ENCODE measurements around the gene PNPLA2. TPM values are rescaled to one million over a fixed set of nuclear protein-coding genes. Genes with fewer than 3 reads are reported as not detected.
A peak's percentile ranks its signal among the peaks of the same experiment; 100 is the strongest.

The PNPLA2 gene
- total and polyA plus RNA-seq, 2 of the 8 experiments (the other 6 are each of a cell fraction or from before 2014, with no cell fraction given): 30.9 to 62.1 TPM

DNA sequence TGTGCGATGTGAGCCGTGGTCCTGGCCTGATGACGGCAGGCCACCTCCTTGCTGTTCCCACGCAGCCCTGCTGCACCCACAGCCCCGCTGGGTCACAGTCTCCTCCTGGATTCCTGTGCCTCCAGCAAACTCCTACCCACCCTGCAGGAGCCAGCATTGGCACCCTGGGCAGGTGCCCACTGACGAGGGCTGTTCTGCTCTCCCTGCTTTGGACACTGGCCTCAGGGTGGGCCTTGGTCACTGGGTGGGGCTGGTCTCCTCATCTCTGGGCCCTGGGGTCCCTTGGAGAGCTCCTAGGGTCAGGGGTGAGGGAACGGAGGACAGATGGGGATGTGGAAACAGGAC lies 36.6 kb downstream of the PNPLA2 start:
- Histone ChIP-seq H3K4me3 (ENCODE audit: extremely low read depth in 1 of 4, insufficient read depth in 2 of 4, low read depth in 3 of 4, low read length in 4 of 4) (no peak overlapping the region), H2AK5ac (ENCODE audit: low read depth, low read length) (no peak overlapping the region), H3K14ac (ENCODE audit: insufficient read length) (no peak overlapping the region), H2BK15ac (ENCODE audit: low read length) (no peak overlapping the region), H2BK12ac (ENCODE audit: low read depth, low read length) (no peak overlapping the region), H3K36me3 (ENCODE audit: control insufficient read depth in 2 of 4, insufficient read depth in 4 of 4, low read length in 3 of 4) (no peaks in the 10 kb centered on the region), H4K91ac (replicated peaks; ENCODE audit: insufficient read length, low read length) (no peak overlapping the region), H2BK5ac (ENCODE audit: low read depth, low read length) (no peak overlapping the region), H4K20me1 (replicated peaks in 1 of 2; ENCODE audit: control insufficient read depth in 1 of 2, insufficient read depth in 2 of 2, low read length in 2 of 2) (peaks cover 24 to 60% of the 10 kb centered on the region in 2 experiments), H2BK120ac (replicated peaks; ENCODE audit: low read depth, low read length) (no peak overlapping the region), H2BK20ac (ENCODE audit: low read length) (no peak overlapping the region), H3K27me3 (replicated peaks in 1 of 4; ENCODE audit: control insufficient read depth in 3 of 4, extremely low read depth in 1 of 4, insufficient read depth in 3 of 4, low read length in 3 of 4) (peaks cover 0 to 2% (median under 1%) of the 10 kb centered on the region in 4 experiments; a peak in 3 of 7 replicates), H3K4me1 (replicated peaks in 1 of 4; ENCODE audit: control insufficient read depth in 3 of 4, insufficient read depth in 4 of 4, low read length in 3 of 4) (peaks cover 0 to 25% (median 19%) of the 10 kb centered on the region in 4 experiments; a peak in 6 of 7 replicates), H3K18ac (ENCODE audit: extremely low read depth, low read length) (no peak overlapping the region), H2AFZ (ENCODE audit: low read length) (no peak overlapping the region), H4K5ac (ENCODE audit: insufficient read length, low read depth, low read length) (no peak overlapping the region), H3K23ac (ENCODE audit: insufficient read length) (no peak overlapping the region), H3K23me2 (ENCODE audit: low read depth, low read length) (peaks cover 10% of the 10 kb centered on the region; the same call in 1 of the 2 replicates), H3K9ac (replicated peaks in 1 of 4; ENCODE audit: extremely low read depth in 1 of 4, low read depth in 3 of 4, low read length in 3 of 4) (no peak overlapping the region), H3K27ac (ENCODE audit: low read depth, low read length) (no peak overlapping the region), H3K4me2 (ENCODE audit: insufficient read depth in 1 of 2, low read depth in 2 of 2, low read length in 2 of 2) (no peak overlapping the region), H3K9me3 (ENCODE audit: insufficient read depth in 2 of 2, low read depth in 1 of 2, low read length in 1 of 2) (no peaks in the 10 kb centered on the region), H3K79me2 (ENCODE audit: control insufficient read depth in 1 of 2, insufficient read depth in 2 of 2, low read length in 2 of 2) (no peaks in the 10 kb centered on the region; a peak in 1 of 4 replicates), H3K4ac (replicated peaks; ENCODE audit: insufficient read length, low read depth, low read length) (no peak overlapping the region), H3K79me1 (ENCODE audit: low read depth, low read length) (peaks cover 5% of the 10 kb centered on the region), H4K8ac (ENCODE audit: extremely low read depth, insufficient read depth, low read length) (0 out of 2 replicates have a peak overlapping the region, but pooled peaks have one; percentile 68), H3K56ac (replicated peaks; ENCODE audit: insufficient read length, low read depth, low read length) (no peak overlapping the region)
- WGBS, 2 experiments (ENCODE audit: extremely low coverage in 1 of 2, insufficient coverage in 1 of 2, insufficient read length in 1 of 2, insufficient replicate concordance in 2 of 2, low coverage in 1 of 2, low lambda C conversion rate in 2 of 2, missing lambda C conversion rate in 1 of 2): 88% methylated on average over 5 of the region's 7 CpGs; no CpG with 5 or more reads in 1 of the 2 experiments
- POLR2A ChIA-PET (ENCODE audit: partially characterized antibody): interaction anchor here (1.5 to 13.8 kb wide), 5 partner anchors 12 to 39 kb away, joined by 4 to 234 read pairs (median 8); partner anchors contain the start of genes CD151, POLR2L and TSPAN4
- CTCF ChIA-PET (ENCODE audit: partially characterized antibody): interaction anchor here (0.7 to 10.5 kb wide), 8 partner anchors 10 to 196 kb away, joined by 3 to 74 read pairs (median 4); partner anchors contain the start of gene TSPAN4
- FAIRE-seq (no peak), DNase-seq (ENCODE audit: low read depth in 1 of 2, low spot score in 2 of 2) (no peak)
- no peak for TF ChIP-seq EGR1 (IDR thresholded peaks at IDR 0.05; ENCODE audit: borderline replicate concordance, low read depth, low read length)
- TF ChIP-seq POLR2AphosphoS5 (IDR thresholded peaks at IDR 0.05; ENCODE audit: low read depth, low read length): no peak
- TF ChIP-seq CBX8 (IDR thresholded peaks at IDR 0.05; ENCODE audit: borderline replicate concordance, low read depth, low read length): no peak
- no peak for TF ChIP-seq RBBP5 (IDR thresholded peaks at IDR 0.05; ENCODE audit: borderline replicate concordance, low read depth, low read length)

All from H1 (cell line).